HL-60/S4 (cell line): Measurements from ENCODE around the gene FAM53A.
"Not testable (repeated sequence)": the region's sequence is repeated elsewhere in the genome, so short reads cannot be mapped to it uniquely, and the experiment has no call there.

Experiments used
- in situ Hi-C: fragments of 300-500 bp; cut with MboI; formaldehyde crosslinking; loops from 2 replicates; pipeline ENCODE4 v1.14.3; 2022; ENCODE audit warnings: low sequenced_read_pairs

FAM53A gene

GRCh38 chr4:1686440-1687036 is 2.4 kb upstream of the FAM53A start:
- in situ Hi-C loops: no loop called here

GRCh38 chr4:1685235-1686150 is 1.4 kb upstream of the FAM53A start:
- in situ Hi-C loops: no loop called here

GRCh38 chr4:1684506-1685234 is 557 bp upstream of the FAM53A start:
- in situ Hi-C loops: no loop called here

- in situ Hi-C loops: no loop called here
Observed at GRCh38 chr4:1683261-1683735, 815 bp downstream of the FAM53A start.

- in situ Hi-C loops: no loop called here
Observed at GRCh38 chr4:1682860-1683259, 1.3 kb downstream of the FAM53A start.

GRCh38 chr4:1678244-1678643 is 5.9 kb downstream of the FAM53A start:
- in situ Hi-C loops: no loop called here

DNA sequence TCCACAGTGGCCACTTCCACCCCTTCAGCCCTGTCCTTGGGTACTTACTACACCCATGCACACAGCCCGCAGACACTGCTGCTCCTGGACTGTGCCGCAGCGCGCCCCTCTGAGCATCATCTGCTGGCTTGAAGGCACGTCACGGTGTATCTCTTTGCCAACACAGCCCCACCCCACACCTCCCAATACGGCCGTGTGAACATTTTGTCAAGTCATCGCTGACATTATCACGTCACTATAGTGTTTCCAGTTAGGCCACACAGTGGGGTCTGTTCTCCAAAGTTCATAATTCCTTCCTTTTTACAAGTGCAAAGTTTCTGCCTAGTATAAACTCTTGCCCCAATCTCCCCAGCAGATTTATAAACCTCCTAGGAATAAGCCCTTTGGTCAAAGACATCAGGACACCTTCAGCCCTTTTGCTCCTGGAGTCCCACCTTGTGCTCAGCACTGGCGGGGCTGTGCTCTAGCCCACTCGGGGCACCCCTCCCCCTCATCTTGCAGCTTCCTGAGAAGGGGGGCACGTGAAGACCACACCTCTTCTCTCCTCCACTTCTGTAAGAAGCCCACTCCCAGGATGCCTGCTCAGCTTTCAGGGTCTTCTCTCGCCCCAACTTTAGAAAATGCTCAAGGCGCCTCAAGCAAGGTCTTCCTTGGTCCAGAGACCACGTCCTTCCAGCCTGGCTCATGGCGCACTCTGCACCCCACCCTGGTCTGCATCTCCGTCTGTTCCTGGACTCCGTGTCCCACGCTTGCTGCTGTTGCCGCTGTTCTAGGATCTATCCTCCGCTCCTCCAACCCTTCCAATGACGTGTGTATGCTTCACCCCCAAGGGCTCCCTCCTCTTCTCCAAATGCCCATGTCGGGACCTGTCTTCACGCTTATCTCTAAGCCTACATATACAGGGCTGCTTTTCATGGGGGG is 7.2 kb downstream of the FAM53A start:
- in situ Hi-C loops: no loop called here

DNA sequence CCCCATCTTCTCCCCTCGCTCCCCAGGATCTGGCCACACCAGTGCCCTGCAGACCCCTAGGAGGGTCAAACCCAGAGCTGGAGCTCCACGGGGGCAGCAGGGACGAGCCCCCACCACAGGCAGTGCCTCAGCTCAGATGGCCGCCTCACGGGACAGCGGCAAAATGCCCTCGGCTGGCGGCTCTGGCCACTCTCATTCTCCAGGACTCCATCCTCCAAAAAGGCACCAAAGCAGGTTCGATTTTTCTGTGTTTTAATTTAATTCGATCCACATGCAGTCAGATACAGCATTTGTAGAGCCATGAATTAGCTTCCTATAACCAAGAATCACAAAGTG is 8.3 kb downstream of the FAM53A start:
- in situ Hi-C loops: no loop called here

DNA sequence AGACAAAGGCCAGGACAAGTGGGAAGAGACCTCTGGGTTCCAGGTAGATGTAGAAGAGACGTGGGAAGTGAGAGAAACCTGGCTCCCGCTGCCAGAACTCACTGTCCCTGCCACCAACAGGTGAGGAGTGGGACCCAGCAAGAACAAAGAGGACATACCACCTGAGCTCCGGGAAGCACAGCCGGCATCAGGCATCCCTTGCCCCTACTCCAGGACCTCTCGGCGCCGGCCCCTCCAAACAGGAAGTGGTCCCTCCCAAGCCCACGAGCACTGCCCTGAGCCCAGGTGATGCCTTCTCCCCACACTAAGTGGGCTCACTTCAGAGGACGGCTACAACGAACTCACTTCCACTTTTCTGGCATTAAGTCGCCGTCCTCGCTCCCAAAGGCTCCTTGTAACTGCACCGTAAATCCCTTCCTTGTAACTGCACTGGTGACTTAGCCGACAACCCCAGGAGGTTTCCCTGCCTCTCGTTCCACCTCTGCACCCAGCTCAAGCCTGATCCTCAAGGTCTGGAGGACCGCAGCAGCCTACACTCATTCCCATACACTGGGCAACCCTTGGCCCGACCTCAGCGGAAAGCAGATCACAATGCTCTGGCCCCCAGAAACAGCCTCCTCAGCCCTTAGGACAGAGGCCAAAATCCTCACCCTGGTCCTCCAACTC is 8.8 kb downstream of the FAM53A start:
- in situ Hi-C loops: no loop called here

DNA sequence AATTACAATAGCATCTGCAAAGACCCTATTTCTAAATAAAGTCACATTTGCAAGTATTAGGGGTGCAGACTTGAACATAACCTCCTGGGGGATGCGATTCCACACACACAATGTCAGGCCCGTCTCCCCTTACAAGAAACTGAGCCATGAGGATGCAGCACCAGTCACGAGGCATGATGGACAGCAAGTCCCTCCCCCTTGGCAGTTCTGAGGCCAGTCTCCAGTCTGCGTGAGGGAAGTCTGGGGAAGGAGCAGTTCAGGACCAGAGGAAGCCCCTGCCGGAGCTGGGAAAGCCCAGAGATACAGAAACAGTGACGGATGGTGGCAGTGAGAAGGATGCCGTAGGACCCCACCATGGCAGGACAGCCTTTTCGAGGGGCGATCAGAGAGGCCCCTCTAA is 9.4 kb downstream of the FAM53A start:
- in situ Hi-C loops: no loop called here

DNA sequence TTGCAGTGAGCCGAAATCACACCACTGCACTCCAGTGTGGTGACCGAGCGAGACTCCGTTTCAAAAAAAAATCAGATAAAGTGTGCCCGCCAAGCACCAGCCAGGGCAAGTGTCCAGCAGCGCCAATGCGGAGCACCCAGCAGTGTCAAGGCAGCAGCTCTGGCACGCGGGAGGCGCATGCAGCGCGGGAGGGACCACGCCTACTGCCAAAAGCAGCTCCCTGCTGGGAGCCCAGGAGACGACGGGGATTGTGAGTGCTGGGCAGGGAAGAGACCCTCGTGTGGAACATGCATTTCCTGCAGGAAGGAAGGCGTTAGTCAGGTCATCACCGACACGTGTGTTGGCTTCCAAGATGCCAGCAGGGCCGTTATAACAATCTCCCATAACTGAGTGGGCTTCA is 10.4 kb downstream of the FAM53A start:
- in situ Hi-C loops: no loop called here

- in situ Hi-C loops: not testable (repeated sequence)
Observed at GRCh38 chr4:1671011-1671410, 13.1 kb downstream of the FAM53A start.

GRCh38 chr4:1670279-1670678 is 13.8 kb downstream of the FAM53A start:
- in situ Hi-C loops: no loop called here

DNA sequence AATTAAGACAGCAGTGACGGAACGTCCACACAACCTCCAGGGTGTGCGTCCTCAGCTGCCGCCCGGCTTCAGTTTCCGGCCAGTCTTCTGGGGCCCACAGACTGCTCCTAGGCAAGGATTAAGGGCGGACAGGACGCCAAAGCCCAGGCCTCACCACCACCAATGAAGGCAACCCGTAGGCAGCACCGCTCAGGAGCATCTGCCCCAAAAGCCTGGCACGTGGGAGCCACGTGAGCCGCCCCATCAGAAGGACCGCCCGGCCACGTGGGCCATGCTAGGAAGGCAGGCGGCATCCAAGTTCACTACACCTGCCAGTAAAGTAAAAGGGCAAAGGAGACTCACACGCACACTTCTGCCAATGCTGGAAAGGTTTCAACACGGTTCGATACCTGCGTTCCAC is 14.3 kb downstream of the FAM53A start:
- in situ Hi-C loops: no loop called here

DNA sequence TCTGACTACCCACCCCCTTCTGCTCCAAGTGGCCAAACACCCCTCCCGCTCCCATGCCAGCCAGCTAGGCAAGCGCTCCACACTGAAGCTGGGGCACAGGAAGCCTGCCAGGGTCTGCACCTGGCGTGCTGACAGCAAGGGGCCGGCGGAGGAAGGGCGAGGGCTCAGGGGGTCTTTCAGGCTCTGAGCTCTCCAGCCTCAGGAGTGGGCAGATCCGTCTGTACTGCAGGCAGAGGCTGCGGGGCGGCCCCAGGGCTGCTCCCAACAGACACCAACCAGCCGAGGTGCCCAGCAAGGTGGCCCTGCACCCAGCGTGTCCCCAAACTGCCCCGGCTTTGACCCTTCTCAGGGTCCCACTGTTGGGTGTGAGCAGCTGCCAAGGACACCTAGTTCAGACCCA is 14.8 kb downstream of the FAM53A start:
- in situ Hi-C loops: no loop called here

DNA sequence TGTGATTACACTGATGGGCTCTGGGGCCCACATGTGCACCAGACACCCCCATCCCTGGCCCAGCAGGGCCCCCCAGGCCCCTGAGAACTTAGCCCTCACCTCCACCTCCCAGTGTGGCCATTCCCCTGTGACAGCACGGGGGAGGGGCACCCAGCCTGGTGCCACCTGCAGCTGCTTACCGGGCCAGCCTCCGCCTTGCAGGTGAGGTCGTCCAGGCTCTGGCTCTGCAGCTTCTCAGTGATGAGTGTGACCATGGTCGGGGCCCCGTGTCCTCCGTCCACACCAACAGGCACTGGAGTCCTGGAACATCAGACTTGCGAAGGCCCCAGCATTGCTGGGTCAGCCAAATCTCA is 15.6 kb downstream of the FAM53A start:
- in situ Hi-C loops: no loop called here

GRCh38 chr4:1667273-1667672 is 16.8 kb downstream of the FAM53A start:
- in situ Hi-C loops: no loop called here

- in situ Hi-C loops: no loop called here
Observed at GRCh38 chr4:1666391-1666790, 17.7 kb downstream of the FAM53A start.

- in situ Hi-C loops: no loop called here
Observed at GRCh38 chr4:1664141-1664540, 20.0 kb downstream of the FAM53A start.

- in situ Hi-C loops: no loop called here
Observed at GRCh38 chr4:1663549-1663948, 20.6 kb downstream of the FAM53A start.
